DOHH2 (cell line): Measurements from ENCODE around the gene INHBE.
"Not testable (repeated sequence)": the region's sequence is repeated elsewhere in the genome, so short reads cannot be mapped to it uniquely, and the experiment has no call there.

ENCODE experiments used
- H3F3A ChIP-seq: fragments of 200-600 bp; sonication (generic), shearing (Covaris generic); 2 replicates; pipeline ENCODE4 v1.6.0; 2016; ENCODE audit warnings: antibody characterized with exemption, mild to moderate bottlenecking; ENCODE audit not compliant: control insufficient read depth, insufficient read depth
- H3K27ac ChIP-seq: fragments of 200-600 bp; sonication (generic); 2 replicates; pipeline ENCODE4 v1.5.1; 2014; ENCODE audit warnings: low read depth, mild to moderate bottlenecking, low read length, moderate library complexity
- H3K27me3 ChIP-seq: fragments of 200-600 bp; sonication (generic); 2 replicates; pipeline ENCODE4 v1.6.1; 2014; ENCODE audit warnings: mild to moderate bottlenecking, low read length, mixed read lengths; ENCODE audit not compliant: control insufficient read depth
- H3K36me3 ChIP-seq: fragments of 200-600 bp; sonication (generic); 2 replicates; pipeline ENCODE4 v1.6.1; 2014; ENCODE audit warnings: mild to moderate bottlenecking, low read length, moderate library complexity, mixed read lengths; ENCODE audit not compliant: control insufficient read depth
- H3K4me1 ChIP-seq: fragments of 200-600 bp; sonication (generic); 2 replicates; pipeline ENCODE4 v1.6.1; 2014; ENCODE audit warnings: mild to moderate bottlenecking, low read length, mixed read lengths; ENCODE audit not compliant: control insufficient read depth
- H3K4me2 ChIP-seq: fragments of 200-600 bp; sonication (generic); 2 replicates; pipeline ENCODE4 v1.6.0; 2014; ENCODE audit warnings: mild to moderate bottlenecking, low read length, moderate library complexity
- H3K4me3 ChIP-seq: fragments of 200-600 bp; sonication (generic); 2 replicates; pipeline ENCODE4 v1.5.1; 2014; ENCODE audit warnings: mild to moderate bottlenecking, low read length, mixed read lengths
- H3K79me2 ChIP-seq: fragments of 200-600 bp; sonication (generic); 2 replicates; pipeline ENCODE4 v1.6.1; 2014; ENCODE audit warnings: mild to moderate bottlenecking, low read length, mixed read lengths; ENCODE audit not compliant: control insufficient read depth
- H3K9me2 ChIP-seq: fragments of 200-600 bp; sonication (generic); replicated peaks from 2 replicates; pipeline ENCODE4 v1.6.1; 2014; ENCODE audit warnings: mild to moderate bottlenecking, low read length, mixed read lengths; ENCODE audit not compliant: control insufficient read depth
- H3K9me3 ChIP-seq: fragments of 200-600 bp; sonication (generic); 2 replicates; pipeline ENCODE4 v1.6.1; 2014; ENCODE audit warnings: antibody characterized with exemption, low read length, mixed read lengths; ENCODE audit not compliant: control insufficient read depth, insufficient read depth
- H4K20me1 ChIP-seq: fragments of 200-600 bp; sonication (generic); 2 replicates; pipeline ENCODE4 v1.6.0; 2014; ENCODE audit warnings: low read depth, mild to moderate bottlenecking, antibody characterized with exemption, low read length, moderate library complexity; ENCODE audit not compliant: control insufficient read depth, insufficient read depth
- EZH2phosphoT487 ChIP-seq: fragments of 200-600 bp; sonication (generic); IDR thresholded peaks from 2 replicates; pipeline ENCODE4 v1.6.1; 2017; ENCODE audit warnings: borderline replicate concordance, mild to moderate bottlenecking, antibody characterized with exemption, low read length, moderate library complexity, mixed read lengths
- TF ChIP-seq, protein P1 (sequence below): fragments of 200-600 bp; sonication (generic); IDR thresholded peaks from one replicate; pipeline ENCODE4 v1.5.1; 2014; ENCODE audit warnings: antibody characterized with exemption, mild to moderate bottlenecking, low read depth, low read length; ENCODE audit not compliant: poor library complexity, severe bottlenecking

INHBE gene

DNA sequence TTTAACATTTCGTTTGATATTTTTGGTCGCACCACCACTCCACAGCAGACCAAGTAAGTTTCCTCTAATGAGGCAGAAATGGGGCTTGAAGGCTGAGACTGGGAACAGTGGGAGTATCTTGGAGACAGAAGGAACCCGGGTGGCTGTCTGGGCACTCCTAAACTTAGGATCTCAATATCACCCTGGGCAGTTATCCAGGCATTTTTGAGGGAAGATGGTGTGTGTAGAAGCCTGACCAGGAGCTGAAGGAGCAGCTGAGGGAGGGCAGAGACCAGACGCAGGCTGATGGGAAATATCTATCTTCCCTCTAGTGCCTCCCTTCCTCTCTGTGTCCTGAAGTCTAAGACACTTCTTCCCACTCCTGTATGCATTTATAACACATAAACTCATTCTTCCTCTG is 43.5 kb downstream of the INHBE start:
- H3K27ac ChIP-seq = no peak overlapping the region
- TF ChIP-seq EZH2phosphoT487 = no peak
- TF ChIP-seq, protein P1, sequence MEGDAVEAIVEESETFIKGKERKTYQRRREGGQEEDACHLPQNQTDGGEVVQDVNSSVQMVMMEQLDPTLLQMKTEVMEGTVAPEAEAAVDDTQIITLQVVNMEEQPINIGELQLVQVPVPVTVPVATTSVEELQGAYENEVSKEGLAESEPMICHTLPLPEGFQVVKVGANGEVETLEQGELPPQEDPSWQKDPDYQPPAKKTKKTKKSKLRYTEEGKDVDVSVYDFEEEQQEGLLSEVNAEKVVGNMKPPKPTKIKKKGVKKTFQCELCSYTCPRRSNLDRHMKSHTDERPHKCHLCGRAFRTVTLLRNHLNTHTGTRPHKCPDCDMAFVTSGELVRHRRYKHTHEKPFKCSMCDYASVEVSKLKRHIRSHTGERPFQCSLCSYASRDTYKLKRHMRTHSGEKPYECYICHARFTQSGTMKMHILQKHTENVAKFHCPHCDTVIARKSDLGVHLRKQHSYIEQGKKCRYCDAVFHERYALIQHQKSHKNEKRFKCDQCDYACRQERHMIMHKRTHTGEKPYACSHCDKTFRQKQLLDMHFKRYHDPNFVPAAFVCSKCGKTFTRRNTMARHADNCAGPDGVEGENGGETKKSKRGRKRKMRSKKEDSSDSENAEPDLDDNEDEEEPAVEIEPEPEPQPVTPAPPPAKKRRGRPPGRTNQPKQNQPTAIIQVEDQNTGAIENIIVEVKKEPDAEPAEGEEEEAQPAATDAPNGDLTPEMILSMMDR = no peak
- H3K9me2 ChIP-seq = no peaks in the 10 kb centered on the region
- no peaks in the 10 kb centered on the region; the same call in 1 of the 2 replicates for H4K20me1 ChIP-seq
- H3K4me2 ChIP-seq = no peak overlapping the region
- H3K9me3 ChIP-seq = no peaks in the 10 kb centered on the region
- H3K4me3 ChIP-seq = no peak overlapping the region
- H3K4me1 ChIP-seq = no peaks in the 10 kb centered on the region
- no peaks in the 10 kb centered on the region for H3K27me3 ChIP-seq
- peaks cover 6% of the 10 kb centered on the region; the same call in 1 of the 2 replicates for H3K79me2 ChIP-seq
- peaks cover 71% of the 10 kb centered on the region for H3K36me3 ChIP-seq
- H3F3A ChIP-seq = no peaks in the 10 kb centered on the region

DNA sequence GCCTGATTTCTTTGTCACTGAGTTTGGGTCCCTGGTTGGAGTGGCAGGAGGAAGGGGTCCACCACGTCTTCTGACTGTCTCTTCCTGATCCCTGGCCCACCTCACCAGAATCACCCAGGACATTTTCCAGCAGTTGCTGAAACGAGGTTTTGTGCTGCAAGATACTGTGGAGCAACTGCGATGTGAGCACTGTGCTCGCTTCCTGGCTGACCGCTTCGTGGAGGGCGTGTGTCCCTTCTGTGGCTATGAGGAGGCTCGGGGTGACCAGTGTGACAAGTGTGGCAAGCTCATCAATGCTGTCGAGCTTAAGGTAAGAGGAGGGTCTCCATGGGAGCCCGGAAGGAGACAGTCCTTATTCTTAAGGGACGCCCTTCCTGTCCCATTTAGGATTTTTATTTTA is 45.1 kb downstream of the INHBE start:
- H3K4me3 ChIP-seq = no peak overlapping the region
- no peaks in the 10 kb centered on the region for H3K4me1 ChIP-seq
- no peaks in the 10 kb centered on the region; the same call in 1 of the 2 replicates for H4K20me1 ChIP-seq
- H3K9me2 ChIP-seq = no peaks in the 10 kb centered on the region
- peaks cover 85% of the 10 kb centered on the region for H3K36me3 ChIP-seq
- H3K27me3 ChIP-seq = no peaks in the 10 kb centered on the region
- no peaks in the 10 kb centered on the region for H3K9me3 ChIP-seq
- H3K27ac ChIP-seq = no peak overlapping the region
- no peak overlapping the region for H3K4me2 ChIP-seq
- H3K79me2 ChIP-seq = peaks cover 6% of the 10 kb centered on the region; the same call in 1 of the 2 replicates
- H3F3A ChIP-seq = no peaks in the 10 kb centered on the region
- TF ChIP-seq, protein P1 = no peak
- TF ChIP-seq EZH2phosphoT487 = no peak

DNA sequence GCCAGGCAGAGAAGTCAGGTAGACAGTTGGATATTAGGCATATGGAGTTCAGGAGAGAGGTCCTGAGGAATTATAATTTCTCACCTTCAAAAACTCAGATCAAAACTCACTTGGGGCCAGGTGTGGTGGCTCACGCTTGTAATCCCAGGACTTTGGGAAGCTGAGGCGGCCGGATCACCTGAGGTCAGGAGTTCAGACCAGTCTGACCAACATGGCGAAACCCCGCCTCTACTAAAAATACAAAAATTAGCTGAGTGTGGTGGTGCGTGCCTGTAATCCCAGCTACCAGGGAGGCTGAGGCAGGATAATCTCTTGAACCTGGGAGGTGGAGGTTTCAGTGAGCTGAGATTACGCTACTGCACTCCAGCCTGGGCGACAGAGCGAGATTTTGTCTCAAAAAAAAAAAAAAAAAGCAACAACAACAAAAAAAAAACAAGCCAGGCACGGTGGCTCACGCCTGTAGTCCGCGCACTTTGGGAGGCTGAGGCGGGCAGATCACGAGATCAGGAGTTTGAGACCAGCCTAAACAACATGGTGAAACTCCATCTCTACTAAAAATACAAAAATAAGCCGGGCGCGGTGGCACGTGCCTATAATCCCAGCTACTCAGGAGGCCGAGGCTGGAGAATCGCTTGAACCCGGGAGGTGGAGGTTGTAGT is 47.3 kb downstream of the INHBE start:
- not testable (repeated sequence) for H3K79me2 ChIP-seq, H3K4me1 ChIP-seq, H3K4me3 ChIP-seq, H3K9me2 ChIP-seq, H3K27me3 ChIP-seq, H3K27ac ChIP-seq, H3K4me2 ChIP-seq, H3F3A ChIP-seq, H4K20me1 ChIP-seq, H3K9me3 ChIP-seq
- peaks cover 81% of the 10 kb centered on the region for H3K36me3 ChIP-seq

DNA sequence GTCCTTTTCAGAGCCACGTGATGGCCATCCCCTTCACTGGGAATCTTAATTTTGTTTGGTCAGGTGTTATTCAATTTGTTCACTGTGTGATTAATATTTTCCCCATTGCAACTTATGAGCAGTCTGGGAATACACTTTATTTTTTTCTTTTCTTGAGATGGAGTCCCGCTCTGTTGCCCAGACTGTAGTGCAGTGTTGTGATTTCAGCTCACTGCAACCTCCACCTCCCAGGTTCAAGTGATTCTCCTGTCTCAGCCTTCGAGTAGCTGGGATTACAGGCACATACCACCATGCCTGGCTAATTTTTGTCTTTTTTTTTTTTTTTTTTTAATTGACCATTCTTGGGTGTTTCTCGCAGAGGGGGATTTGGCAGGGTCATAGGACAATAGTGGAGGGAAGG is 51.4 kb downstream of the INHBE start:
- not testable (repeated sequence) for H3F3A ChIP-seq, H3K27me3 ChIP-seq, H3K27ac ChIP-seq, H3K79me2 ChIP-seq, H3K9me2 ChIP-seq, H3K4me2 ChIP-seq, H4K20me1 ChIP-seq, H3K9me3 ChIP-seq, H3K4me3 ChIP-seq, H3K4me1 ChIP-seq
- H3K36me3 ChIP-seq = peaks cover 66% of the 10 kb centered on the region
